GM12892 (cell line): ENCODE results near the gene SLC4A4.

Source experiments
- DNase-seq: peaks from one replicate; pipeline ENCODE4 v3.0.0; 2011; ENCODE audit not compliant: insufficient read length
- FAIRE-seq: peaks from 2 replicates; lab custom pipeline; 2011; peaks lifted over from hg19 to GRCh38; lab: Jason Lieb, UNC
- POLR2A ChIP-seq: IDR thresholded peaks from 2 replicates; pipeline ENCODE4 v1.6.1; 2011; ENCODE audit warnings: low read depth, low read length, control low read depth
- POLR2AphosphoS5 ChIP-seq: IDR thresholded peaks from 2 replicates; pipeline ENCODE4 v1.6.1; 2011; ENCODE audit warnings: low read depth, low read length, control low read depth
- TAF1 ChIP-seq: IDR thresholded peaks from 2 replicates; pipeline ENCODE4 v1.6.1; 2011; ENCODE audit warnings: low read depth, mild to moderate bottlenecking, control low read depth, low read length, borderline replicate concordance

The SLC4A4 gene

DNA sequence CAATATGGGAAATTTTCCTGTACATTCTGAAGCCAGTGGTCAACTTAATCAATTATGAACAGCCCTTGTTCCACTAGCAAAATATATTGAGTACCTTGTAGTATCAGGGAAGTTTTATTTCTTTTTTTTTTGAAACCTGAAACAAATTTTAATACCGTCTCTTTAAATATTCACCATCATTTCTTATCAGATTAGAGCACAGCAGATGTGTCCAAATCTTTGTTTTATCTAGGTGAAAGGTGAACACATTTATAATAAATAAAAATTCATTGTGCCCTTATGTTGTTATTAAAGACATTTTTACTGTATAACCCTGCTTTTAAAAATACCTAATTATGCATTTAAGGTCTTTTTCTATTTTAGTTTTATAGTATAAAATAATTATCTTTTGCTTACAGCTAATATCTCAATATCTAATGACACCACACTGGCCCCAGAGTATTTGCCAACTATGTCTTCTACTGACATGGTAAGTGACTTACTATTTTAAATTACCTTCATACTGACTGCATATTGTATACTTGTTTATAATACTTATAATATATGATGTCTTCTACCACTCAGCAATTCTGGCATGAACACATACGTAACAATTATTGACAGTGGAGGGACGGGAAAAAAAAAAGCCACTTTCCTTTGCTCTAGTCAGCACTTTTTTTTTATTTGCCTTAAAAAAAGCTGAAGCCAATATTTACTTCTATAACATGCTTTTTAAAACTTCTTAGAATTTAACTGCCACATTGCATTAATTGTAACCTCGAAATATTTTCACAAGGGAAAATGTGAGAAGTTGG lies 147.9 kb downstream of the SLC4A4 start:
- DNase-seq (no peak), FAIRE-seq (no peak)
- no peak for TF ChIP-seq TAF1
- no peak for TF ChIP-seq POLR2AphosphoS5

DNA sequence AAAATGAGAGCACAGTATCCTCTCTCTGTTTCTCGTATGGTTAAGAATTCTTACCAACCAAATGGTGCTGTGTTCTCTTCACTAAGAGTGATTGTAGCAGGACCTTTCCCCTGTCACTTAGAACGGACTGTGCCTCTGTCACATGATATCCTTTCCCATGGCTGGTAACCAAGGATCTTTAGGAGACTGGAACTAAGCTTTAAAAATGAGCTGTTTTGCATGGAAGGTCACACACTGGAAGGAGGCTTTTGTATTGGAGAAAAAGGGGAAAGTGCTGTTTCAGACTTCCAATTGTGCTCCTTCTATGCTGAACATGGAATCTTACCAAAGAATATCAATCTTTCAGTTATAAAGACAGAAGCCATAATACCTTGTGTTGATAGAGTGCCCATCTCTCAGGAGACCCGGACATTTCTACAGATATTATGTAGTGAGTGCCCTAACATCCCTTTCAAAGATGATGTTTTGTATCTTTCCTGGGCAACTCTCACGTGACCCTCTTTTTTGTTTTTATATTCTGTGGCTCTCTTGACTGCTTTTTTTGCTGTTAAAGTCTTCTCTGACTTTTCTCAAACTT lies 148.6 kb downstream of the SLC4A4 start:
- DNase-seq (no peak), FAIRE-seq (no peak)
- TF ChIP-seq TAF1 (no peak), POLR2A (no peak), POLR2AphosphoS5 (no peak)

DNA sequence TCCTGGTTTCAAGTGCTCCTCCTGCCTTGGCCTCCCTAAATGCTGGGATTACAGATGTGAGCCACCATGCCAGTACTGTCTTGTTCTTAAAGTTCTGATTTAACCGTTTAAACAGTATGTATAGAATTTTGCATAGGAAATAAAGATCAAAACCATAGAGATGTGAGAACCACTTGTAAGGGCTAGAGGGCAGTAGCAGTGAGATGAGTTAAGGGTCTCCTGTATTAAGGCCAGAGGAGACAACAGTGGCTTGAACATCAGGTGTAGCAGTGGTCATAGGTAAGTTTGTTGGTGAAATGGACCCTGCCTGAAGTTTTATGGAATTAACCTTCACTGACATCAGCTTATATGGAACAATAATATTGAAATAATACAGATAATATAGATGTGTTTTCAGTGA lies 155.7 kb downstream of the SLC4A4 start:
- DNase-seq = no peak
- TF ChIP-seq TAF1 (no peak), POLR2A (no peak), POLR2AphosphoS5 (no peak)
- no peak for FAIRE-seq

DNA sequence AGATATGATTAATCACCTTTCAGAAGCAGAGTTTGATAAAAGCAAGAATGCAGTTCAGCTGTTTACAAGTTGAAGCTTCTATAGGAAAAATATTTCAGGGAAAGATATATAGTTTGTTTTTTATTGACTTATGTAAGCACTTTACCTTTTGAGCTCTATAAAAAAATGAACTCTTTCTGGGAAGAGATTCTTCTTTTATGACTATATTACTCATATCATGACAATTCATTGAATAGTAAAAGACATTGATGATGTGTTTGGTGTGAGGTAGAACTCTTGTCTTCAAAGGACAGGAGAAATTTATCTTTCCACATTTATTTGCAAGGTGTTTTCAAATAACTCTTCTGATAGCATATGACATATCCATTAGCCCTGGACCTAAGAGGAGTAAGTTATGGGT lies 156.6 kb downstream of the SLC4A4 start:
- no peak for FAIRE-seq

DNA sequence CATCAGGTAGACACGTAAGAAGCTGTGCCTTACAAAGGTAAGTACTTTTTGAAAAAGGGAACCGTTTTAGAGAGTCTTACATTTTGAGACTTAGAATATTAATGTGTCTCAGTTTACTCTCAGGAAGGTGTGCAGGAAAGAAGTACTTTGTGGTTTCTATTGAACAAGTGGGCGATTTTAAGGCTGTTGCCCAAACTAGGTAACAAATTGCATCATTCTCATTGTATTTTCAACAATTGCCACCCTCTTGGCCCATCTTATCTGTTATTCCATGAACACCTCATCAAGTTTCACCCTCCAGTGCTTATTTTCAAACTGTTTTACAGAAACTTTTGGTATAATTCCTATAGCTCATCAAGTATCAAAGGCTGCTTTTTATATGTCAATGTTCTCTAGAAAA lies 158.3 kb downstream of the SLC4A4 start:
- DNase-seq (no peak), FAIRE-seq (no peak)
- TF ChIP-seq POLR2AphosphoS5 = no peak
- no peak for TF ChIP-seq TAF1
- TF ChIP-seq POLR2A = no peak

More for the DNA sequence above, 156.6 kb downstream of the SLC4A4 start:
- no peak for DNase-seq
- TF ChIP-seq POLR2AphosphoS5 (no peak), POLR2A (no peak), TAF1 (no peak)

DNA sequence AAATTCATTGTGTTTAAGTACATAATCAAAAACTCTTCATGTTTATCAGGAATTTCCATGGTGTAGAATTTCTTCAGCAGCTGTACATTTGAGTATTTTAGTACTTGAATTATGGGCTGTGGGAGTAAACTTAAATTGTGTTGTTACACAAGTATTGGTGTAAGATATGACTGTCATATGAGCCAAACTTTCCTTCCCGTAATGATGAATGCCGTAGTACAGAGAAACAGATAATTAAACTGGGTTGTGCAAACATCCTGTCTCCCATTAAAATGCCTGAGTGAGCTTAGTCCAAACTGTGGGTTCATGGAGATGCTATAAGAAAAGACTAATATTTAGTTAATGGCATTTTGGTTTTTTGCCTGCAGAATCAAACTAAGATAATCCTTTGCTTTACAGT lies 159.2 kb downstream of the SLC4A4 start:
- DNase-seq (no peak), FAIRE-seq (no peak)
- TF ChIP-seq TAF1 (no peak), POLR2AphosphoS5 (no peak), POLR2A (no peak)

DNA sequence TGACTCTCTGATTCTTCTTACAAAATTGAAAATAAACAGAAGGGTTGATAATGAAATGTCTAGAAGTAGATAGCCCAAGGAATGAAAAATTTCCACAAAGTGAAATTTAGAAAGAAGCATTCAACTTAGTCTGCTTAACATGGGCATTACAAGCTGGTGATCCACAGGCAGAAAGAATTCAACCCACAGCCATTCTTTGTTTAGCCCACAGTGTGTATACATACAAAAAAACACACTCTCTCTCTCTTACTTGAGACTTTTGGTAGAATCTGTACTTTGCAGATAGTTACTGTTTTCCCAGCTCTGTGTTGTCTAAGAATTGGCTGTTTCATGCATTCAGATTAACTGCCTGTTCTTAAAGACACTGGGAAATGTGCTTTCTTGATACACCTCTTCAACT lies 159.8 kb downstream of the SLC4A4 start:
- DNase-seq (no peak), FAIRE-seq (no peak)

DNA sequence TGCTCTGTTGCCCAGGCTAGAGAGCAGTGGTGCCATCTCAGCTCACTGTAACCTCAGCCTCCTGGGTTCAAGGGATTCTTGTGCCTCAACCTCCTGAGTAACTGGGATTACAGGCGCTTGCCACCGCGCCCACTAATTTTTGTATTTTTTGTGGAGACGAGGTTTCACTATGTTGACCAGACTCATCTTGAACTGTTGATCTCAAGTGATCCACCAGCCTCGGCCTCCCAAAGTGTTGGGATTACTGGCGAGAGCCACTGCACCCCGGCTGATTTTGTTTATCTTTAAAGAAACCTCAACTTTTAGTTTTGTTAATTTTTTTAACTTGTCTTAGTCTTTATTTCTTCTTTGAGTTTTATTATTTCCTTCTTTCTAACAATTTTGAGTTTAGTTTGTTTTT lies 163.2 kb downstream of the SLC4A4 start:
- TF ChIP-seq POLR2AphosphoS5 = no peak
- no peak for TF ChIP-seq TAF1
- TF ChIP-seq POLR2A = no peak
- FAIRE-seq = no peak
- DNase-seq = no peak

More for the DNA sequence above, 159.8 kb downstream of the SLC4A4 start:
- TF ChIP-seq POLR2A = no peak
- TF ChIP-seq TAF1 = no peak
- TF ChIP-seq POLR2AphosphoS5 = no peak

DNA sequence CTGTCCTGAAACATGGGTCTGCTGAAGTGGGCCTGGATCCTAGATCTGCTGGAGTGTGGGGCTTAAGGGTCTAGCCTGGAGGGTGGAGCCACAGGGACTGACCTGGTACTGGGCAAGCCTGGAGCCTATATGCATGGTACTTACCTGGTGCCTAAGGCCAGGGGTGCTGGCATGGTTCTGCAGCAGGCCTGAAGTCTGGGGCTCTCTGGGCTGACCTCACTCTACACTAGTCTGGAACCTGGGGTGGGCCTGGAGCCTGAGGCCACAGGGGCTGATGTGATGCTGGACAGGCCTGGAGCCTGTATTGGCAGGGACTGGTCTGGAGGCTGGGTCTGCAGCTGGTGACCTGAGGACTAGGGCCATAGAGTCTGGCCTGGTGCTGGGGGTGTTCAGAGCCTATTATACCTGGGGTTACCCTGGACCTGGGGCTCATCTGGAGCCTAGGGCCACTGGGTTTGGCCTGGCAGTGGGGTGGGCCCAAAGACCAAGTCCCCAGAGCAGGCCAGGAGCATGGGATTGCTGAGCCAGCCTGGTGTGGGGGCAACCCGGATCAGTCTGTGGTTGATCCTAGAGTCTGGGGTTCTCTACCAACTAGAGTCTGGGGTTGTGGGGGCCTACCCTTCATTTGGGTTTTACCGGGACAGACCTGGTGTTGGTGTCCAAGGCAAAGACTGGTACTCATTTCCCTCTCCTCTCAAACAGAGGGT lies 179.6 kb downstream of the SLC4A4 start:
- FAIRE-seq (no peak), DNase-seq (no peak)
- TF ChIP-seq TAF1 (no peak), POLR2AphosphoS5 (no peak), POLR2A (no peak)

DNA sequence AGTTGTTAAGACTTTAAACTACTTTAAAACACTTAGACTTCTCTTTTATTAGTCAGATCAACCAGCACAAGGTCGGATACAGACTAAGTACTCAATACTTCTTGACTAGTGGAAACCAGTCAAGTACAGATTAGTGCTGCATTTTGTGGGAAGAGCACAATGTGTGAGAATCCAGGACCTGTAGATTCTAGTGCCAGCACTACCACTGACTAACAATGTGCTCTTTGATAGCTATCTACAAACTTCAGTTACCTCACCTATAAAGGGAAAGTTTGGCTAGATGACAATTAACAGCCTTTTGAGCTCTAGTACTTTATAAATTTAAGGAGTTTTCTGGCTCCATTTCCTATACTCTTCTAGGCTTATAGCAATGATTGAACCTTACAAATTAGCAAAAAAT lies 181.5 kb downstream of the SLC4A4 start:
- TF ChIP-seq POLR2A (no peak), POLR2AphosphoS5 (no peak), TAF1 (no peak)
- FAIRE-seq (no peak), DNase-seq (no peak)

DNA sequence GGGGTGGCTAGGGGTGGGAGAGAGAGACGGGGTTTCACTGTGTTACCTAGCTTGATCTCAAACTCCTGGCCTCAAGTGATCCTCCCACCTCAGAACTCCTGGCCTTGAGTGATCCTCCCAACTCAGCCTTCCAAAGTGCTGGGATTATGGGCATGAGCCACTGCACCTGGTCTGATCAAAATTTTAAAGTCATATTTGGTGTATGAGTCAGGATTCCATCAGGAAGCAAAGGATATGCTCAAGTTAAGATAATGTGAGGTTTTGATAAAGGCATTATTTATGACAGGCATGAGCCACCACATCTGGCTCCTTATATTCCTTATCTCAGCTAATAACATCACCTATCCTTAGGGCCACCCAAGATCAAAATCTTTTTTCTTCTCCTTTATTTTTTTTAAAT lies 182.0 kb downstream of the SLC4A4 start:
- TF ChIP-seq POLR2A (no peak), POLR2AphosphoS5 (no peak), TAF1 (no peak)
- no peak for DNase-seq
- no peak for FAIRE-seq
